T1000 (cell line): ENCODE data around the gene GLB1L3.

Experiments used
- DNase-seq: peaks from one replicate; lab custom pipeline; 2025; ENCODE audit warnings: mixed read lengths; lab: John Stamatoyannopoulos, UW

Gene GLB1L3

DNA sequence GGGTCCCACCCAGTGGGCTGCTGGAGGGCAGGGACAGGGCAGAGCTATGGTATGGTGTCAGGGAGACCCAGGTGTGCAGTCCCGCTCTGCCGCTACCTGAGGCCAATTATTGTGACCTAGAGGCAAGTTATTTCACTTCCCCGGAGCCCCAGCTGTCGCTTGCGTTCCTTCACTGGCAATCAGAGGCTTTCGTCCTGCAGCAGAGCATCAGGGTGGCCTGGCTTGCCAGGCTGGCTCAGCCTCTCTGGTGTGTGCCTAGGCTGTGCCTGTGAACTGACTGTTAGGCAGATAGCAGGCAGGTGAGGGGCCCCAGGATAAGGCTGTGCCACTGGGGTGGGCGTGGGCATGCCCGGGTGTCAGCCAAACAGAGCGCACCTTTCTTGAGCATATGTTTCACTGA, 87.0 kb downstream of the GLB1L3 start:
- DNase-seq: no peak

GRCh38 chr11:134363592-134363991, 87.4 kb downstream of the GLB1L3 start:
- DNase-seq: no peak

DNA sequence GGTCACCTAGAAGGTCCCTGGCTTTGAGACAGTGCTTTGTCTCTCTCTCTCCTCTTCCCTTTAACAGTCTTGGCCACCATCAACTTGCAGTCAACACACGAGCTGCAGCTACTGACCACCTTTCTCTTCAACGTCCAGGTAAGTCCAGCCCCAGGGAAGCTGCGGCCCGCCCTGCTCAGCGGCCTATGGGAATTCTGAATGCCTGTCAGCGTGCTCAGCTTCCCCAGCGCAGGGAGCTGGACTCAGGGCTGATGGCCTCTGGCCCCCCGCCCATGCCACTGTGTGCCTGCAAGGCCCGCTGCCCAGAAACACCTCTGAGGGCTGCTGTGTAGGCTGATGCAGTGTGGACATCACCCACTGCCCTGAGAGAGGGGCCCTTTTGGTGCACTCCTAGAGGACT, 88.1 kb downstream of the GLB1L3 start:
- no peak for DNase-seq

- DNase-seq: no peak
These were observed 89.1 kb downstream of the GLB1L3 start for GRCh38 chr11:134365011-134365925.

GRCh38 chr11:134366254-134366653, 90.1 kb downstream of the GLB1L3 start:
- no peak for DNase-seq

- DNase-seq: no peak
These were observed 91.6 kb downstream of the GLB1L3 start for GRCh38 chr11:134367781-134368180.
